HUES6 (cell line): ENCODE results near the gene INPP4A.

Source experiments
- H3K27ac ChIP-seq: 2 replicates; pipeline ENCODE4 v1.7.0; 2013; ENCODE audit warnings: low read depth, mild to moderate bottlenecking, low read length, inconsistent platforms
- H3K27me3 ChIP-seq: 2 replicates; pipeline ENCODE4 v1.6.1; 2013; ENCODE audit warnings: low read length; ENCODE audit not compliant: control insufficient read depth, insufficient read depth
- H3K36me3 ChIP-seq: 2 replicates; pipeline ENCODE4 v1.6.1; 2013; ENCODE audit warnings: low read length; ENCODE audit not compliant: control insufficient read depth, insufficient read depth
- H3K4me1 ChIP-seq: 2 replicates; pipeline ENCODE4 v1.6.1; 2013; ENCODE audit warnings: low read length; ENCODE audit not compliant: control insufficient read depth, insufficient read depth
- H3K4me3 ChIP-seq: 2 replicates; pipeline ENCODE4 v1.5.1; 2013; ENCODE audit warnings: low read depth, low read length
- H3K9ac ChIP-seq: one replicate; pipeline ENCODE4 v1.6.1; 2013; ENCODE audit warnings: mild to moderate bottlenecking, low read length
- H3K9me3 ChIP-seq: 2 replicates; pipeline ENCODE4 v1.6.1; 2013; ENCODE audit warnings: low read depth, low read length; ENCODE audit not compliant: control insufficient read depth, insufficient read depth

Gene INPP4A

DNA sequence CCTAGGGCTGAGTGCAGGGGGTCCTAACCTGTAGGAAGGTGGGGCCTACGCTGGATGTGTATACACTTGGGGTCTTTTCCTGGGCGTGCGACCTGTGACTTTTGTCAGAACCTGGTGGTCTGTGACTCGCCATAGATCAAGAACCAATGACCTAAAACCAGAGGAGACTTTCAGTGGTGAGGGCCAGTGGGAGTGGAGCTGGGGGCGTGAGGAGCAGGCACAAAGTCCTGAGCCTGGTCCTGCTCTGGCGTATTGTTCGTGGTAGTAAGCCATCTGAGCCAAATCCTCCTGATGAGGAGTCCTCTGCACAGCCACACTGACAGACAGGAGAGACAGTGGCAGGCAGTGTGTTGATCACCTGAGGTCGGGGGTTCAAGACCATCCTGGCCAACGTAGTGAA, 8.9 kb downstream of the INPP4A start:
- H3K4me1 ChIP-seq, result peaks cover 51% of the 10 kb centered on the region

DNA sequence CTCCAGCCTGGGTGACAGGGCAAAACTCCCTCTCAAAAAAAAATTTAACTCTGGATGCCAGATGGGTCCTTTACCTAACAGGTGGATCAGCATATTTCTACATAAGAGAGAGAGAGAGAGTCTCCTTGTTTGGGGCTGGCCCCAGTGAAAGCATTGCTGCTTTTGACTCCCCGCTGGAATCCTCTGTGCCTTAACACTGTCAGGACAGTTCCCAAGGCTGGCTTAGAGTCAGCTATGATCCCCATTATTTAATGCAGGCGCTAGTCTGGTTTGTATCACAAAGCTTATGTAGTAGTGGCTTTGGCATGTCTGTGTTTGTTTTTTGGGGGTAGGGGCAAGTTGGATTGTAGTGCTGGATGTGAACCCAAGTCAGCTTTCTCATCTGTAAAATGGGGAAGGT, 9.4 kb downstream of the INPP4A start:
- Histone ChIP-seq H3K9me3 (no peaks in the 10 kb centered on the region), H3K4me1 (peaks cover 56% of the 10 kb centered on the region), H3K4me3 (no peak overlapping the region), H3K9ac (no peak overlapping the region), H3K27me3 (no peaks in the 10 kb centered on the region), H3K36me3 (peaks cover 9% of the 10 kb centered on the region), H3K27ac (no peak overlapping the region)

More for the DNA sequence above, 8.9 kb downstream of the INPP4A start:
- no peak overlapping the region for H3K4me3 ChIP-seq
- H3K9me3 ChIP-seq, result no peaks in the 10 kb centered on the region
- no peak overlapping the region for H3K27ac ChIP-seq
- peaks cover 9% of the 10 kb centered on the region for H3K36me3 ChIP-seq
- no peak overlapping the region for H3K9ac ChIP-seq
- no peaks in the 10 kb centered on the region for H3K27me3 ChIP-seq

DNA sequence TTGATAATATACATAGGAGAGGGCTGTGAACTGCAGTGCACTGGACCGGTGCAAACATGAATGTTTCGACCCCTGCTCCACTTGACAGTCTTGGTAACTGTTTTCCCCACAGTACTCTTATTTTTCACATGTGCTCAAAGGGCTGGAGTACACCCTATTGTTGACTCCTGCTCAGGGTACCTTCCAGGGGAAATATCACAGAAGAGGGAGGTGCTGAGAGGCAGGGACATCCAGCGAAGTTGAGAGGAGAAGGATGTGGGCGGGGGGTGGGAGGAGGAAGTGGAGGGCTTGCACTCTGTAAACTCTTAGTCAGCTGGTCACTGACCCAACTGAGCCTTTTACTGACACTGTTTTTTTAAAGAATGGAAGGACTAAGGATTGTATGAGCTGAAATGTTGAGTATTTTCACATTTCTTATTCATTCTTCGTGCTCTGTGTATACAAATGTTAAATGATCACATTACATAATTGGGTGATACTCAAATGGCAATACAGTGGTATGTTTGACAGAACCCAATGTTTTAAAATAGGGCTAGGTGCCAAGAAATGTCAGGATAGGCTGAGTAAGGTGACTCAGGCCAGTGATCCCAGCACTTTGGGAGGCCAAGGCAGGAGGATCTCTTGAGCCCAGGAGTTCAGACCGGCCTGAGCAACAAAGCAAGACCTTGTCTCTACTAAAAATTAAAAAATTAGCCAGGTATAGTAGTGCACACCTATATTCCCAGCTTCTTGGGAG, 10.0 kb downstream of the INPP4A start:
- H3K4me1 ChIP-seq, result peaks cover 59% of the 10 kb centered on the region
- H3K4me3 ChIP-seq, result no peak overlapping the region
- no peak overlapping the region for H3K27ac ChIP-seq
- H3K36me3 ChIP-seq, result peaks cover 9% of the 10 kb centered on the region
- H3K9ac ChIP-seq, result no peak overlapping the region
- H3K27me3 ChIP-seq, result no peaks in the 10 kb centered on the region
- no peaks in the 10 kb centered on the region for H3K9me3 ChIP-seq

DNA sequence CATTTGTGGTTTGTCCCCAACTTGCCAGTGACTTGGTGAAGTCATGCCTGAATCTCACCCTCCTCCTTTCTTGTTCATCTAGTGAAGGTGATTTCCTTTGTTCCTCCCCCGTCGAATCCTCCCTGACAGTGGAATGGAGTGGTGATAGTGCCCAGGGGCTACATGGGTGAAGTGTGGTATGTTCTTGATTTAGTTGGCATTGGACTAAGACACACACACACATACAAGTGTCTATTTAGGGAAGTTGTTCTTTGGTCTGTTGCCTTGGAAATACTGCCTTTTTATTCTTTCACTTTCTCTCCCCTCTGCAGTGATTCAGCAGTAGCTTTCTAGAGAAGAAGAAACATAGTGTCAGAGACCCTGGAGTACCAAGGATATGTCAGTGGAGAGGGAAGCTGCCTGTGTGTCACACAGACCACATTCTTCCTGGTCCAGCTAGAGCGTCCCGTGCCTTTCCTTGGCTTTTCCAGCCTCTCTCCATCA, 10.9 kb downstream of the INPP4A start:
- Histone ChIP-seq H3K4me3 (no peak overlapping the region), H3K4me1 (peaks cover 57% of the 10 kb centered on the region), H3K27ac (no peak overlapping the region), H3K9ac (no peak overlapping the region), H3K27me3 (no peaks in the 10 kb centered on the region), H3K9me3 (no peaks in the 10 kb centered on the region), H3K36me3 (peaks cover 9% of the 10 kb centered on the region)

DNA sequence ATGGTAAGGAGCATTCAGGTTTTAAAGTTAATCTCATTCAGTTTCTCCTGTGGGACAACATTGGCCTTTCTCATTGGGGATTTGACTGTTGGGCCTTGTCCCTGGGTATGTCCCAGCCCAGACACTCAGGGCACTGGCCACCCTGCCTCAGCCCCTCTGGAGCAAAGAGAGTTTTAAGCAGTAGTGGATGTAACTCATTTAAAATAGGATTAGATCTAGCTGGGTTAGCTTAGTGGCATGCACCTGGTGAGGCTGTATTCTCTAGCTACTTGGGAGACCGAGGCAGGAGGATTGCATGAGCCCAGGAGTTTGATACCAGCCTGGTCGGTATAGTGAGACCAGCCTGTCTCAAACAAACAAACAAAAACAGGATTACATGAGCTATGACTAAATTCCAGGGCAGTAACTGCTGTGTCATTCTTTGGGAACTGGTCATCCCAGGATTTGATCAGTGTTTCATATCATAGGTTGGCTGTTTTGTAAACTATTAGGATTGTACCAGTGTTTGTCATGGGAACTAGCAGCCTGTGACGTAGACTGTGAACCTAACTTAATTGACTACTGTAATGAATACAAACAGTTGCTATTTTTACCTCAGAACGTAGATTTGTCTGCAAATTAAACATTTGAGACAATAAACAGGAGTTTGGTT, 12.5 kb downstream of the INPP4A start:
- Histone ChIP-seq H3K27me3 (no peaks in the 10 kb centered on the region), H3K27ac (no peak overlapping the region), H3K4me3 (no peak overlapping the region), H3K36me3 (peaks cover 9% of the 10 kb centered on the region), H3K9ac (no peak overlapping the region), H3K4me1 (peaks cover 44% of the 10 kb centered on the region), H3K9me3 (no peaks in the 10 kb centered on the region)

DNA sequence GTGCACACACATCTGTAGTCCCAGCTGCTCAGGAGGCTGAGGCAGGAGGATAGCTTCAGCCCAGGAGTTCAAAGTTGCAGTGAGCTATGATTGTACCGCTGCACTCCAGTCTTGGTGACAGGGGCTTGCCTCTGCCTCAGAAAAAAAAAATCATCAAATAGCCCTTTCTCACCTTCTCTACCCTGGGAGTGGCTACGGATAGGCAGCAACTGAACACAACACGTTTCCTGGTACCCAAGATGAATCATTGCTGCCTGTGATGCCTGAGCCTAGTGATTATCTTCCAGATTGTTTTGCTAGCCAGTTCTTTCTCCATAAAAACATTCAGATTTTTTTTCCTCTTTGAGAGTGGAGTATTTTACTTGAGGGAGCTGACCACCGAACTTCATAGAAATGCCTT, 13.5 kb downstream of the INPP4A start:
- no peaks in the 10 kb centered on the region for H3K27me3 ChIP-seq
- peaks cover 9% of the 10 kb centered on the region for H3K36me3 ChIP-seq
- H3K4me1 ChIP-seq, result peaks cover 36% of the 10 kb centered on the region
- no peaks in the 10 kb centered on the region for H3K9me3 ChIP-seq
- H3K9ac ChIP-seq, result no peak overlapping the region
- no peak overlapping the region for H3K27ac ChIP-seq
- no peak overlapping the region for H3K4me3 ChIP-seq

DNA sequence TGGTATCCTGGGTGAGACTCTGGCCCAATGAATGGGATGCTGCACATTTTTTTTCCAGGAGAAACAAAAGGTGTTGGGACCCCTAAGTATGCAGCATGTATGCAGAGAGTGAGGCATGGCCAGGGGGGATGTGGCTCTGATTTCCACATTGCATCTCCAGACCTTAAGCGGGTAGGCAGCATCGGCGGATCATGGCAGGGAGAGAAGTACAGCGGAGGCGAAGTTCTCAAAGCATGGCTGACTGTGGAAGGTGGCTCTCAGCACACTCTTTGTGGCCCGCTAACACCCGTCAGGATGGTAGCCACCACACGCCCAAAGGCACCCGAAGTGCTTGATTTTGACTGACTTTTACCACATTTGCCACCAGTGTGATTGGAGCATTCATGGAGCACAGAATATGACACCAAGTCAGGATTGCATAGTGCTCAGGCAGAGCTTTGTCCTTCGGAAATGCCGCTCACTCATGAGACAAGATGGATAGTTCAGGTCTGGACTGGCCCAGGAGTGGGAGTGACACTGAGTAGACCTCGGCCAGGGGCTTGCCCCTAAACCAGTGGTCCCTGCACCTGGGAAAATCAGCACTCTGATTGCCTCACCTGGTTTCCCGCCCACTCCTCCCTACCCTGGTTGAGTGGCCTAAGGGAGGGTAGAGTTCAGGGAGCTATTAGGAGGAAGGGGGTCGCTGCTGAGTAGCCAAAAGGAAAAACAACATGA, 14.2 kb downstream of the INPP4A start:
- Histone ChIP-seq H3K9ac (no peak overlapping the region), H3K36me3 (peaks cover 9% of the 10 kb centered on the region), H3K4me3 (no peak overlapping the region), H3K27me3 (no peaks in the 10 kb centered on the region), H3K4me1 (peaks cover 37% of the 10 kb centered on the region), H3K9me3 (no peaks in the 10 kb centered on the region), H3K27ac (no peak overlapping the region)

DNA sequence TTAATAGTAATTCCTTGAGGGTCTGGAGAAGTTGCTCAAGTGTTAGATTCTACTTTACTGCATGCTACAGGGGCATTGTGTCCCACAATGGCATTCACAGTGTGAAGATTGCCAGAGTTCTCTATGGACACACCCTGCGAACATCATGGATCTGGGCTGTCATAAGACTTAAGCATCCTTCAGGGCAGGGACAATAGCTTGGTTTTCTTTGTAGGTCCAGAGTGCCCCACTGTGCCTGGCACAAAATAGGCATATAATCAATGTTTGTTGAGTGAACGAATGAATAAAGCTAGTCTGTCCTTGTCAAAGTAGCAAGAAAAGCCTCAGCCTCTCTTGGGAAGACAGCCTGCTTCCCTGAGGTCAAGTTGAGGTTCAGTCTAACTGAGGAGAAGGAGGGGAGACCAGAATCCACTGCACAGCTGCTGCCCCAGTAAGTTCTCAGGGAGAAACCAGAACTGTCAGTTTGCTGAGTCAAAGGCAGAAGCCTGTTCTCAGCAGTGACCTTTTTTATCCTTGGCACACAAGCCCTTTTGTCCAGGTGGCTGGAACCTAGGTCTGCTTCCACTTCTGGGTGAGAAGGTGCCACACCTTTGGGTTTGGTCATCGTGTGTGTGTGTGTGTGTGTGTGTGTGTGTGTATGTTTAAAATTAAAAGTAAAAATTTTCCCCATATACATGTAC, 15.0 kb downstream of the INPP4A start:
- no peak overlapping the region for H3K4me3 ChIP-seq
- H3K9ac ChIP-seq, result no peak overlapping the region
- peaks cover 9% of the 10 kb centered on the region for H3K36me3 ChIP-seq
- no peaks in the 10 kb centered on the region for H3K9me3 ChIP-seq
- H3K27me3 ChIP-seq, result no peaks in the 10 kb centered on the region
- H3K4me1 ChIP-seq, result peaks cover 33% of the 10 kb centered on the region
- H3K27ac ChIP-seq, result no peak overlapping the region

DNA sequence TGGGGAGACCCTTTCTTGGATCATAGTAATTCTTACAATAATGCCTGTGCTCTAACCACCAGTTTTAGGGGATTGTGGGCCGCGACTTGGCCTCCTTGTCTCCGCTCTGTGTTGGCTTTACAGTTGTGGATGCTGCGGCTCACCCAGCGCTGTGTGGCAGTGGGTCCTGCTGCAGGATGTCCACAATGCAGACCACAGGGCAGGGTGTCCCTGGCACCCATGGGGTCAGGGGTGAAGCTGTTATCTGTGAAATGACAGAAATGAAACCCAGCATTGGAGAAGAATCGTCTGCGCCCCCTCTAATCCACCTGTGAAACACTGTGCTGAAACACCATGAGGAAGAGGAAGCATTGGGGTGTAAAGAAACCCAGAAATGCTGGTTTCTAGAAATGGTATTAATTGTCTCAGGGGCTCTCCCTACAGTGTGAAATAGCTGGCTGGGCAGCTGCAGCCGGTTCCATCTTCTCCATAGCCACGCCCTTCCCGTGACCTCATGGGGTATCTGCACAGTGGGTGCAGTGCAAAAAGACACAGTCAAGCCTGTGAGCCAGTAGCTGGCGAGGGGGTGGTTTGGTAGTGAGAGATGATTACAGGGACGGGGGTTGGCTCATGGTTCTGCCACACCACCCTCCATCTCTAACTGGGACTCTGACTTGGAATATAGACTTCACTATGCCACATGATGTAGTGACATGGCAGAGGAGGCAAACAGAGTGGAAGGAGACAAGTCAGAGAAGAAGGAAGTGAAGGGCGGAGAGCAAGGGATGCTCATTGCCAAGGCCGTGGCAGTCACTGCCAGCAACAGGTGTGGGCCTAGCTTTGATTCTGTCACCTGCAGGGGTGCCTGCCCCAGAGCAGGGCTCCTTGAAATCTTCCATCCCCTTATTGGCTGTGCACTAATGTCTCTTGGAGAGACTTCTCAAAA, 16.2 kb downstream of the INPP4A start:
- Histone ChIP-seq H3K9me3 (no peaks in the 10 kb centered on the region), H3K36me3 (peaks cover 4% of the 10 kb centered on the region), H3K27ac (no peak overlapping the region), H3K27me3 (no peaks in the 10 kb centered on the region), H3K4me1 (peaks cover 37% of the 10 kb centered on the region), H3K4me3 (no peak overlapping the region), H3K9ac (no peak overlapping the region)

DNA sequence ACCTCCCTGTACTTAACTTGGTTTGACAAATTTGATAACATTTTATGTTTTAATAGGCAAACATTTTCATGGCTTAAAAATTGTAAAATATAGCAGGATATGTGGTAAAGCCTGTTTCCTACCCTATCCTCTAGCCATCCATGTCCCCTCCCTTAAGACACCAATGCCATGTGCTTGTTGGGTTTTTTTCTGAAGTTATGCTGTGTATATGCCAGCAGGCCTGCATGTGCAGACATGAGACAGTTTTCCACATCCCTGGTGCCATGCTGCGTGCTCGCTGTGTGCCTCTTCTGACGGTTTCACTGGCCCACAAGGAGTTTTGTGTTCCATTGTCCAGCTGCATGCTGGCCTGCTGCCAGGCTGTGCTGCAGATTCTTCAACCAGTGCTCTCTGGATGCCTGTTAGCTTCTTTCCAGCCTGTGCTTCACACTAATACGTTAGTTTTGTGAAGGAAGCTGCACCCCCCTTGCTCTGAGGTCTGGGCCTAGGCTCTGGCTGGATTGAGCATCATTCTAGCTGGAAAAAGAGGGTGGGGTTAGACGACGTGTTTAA, 16.9 kb downstream of the INPP4A start:
- Histone ChIP-seq H3K4me1 (peaks cover 37% of the 10 kb centered on the region), H3K9ac (no peak overlapping the region), H3K27ac (no peak overlapping the region)

More for the DNA sequence above, 16.9 kb downstream of the INPP4A start:
- no peak overlapping the region for H3K4me3 ChIP-seq
- no peaks in the 10 kb centered on the region for H3K27me3 ChIP-seq
- peaks cover under 1% of the 10 kb centered on the region; the same call in 1 of the 2 replicates for H3K36me3 ChIP-seq
- no peaks in the 10 kb centered on the region for H3K9me3 ChIP-seq
